HEK293 (cell line): ENCODE data around the gene FHIT.

Experiments
- CTCF ChIA-PET: fragments of 350-600 bp; formaldehyde crosslinking; extraction: SDS; loops from one replicate; lab custom pipeline; 2021; ENCODE audit warnings: antibody characterized with exemption; lab: Yijun Ruan, JAX
- POLR2A ChIA-PET: fragments of 300-600 bp; formaldehyde crosslinking; extraction: SDS; loops from one replicate; lab custom pipeline; 2020; ENCODE audit warnings: antibody characterized with exemption, inconsistent platforms; lab: Yijun Ruan, JAX
- H3K27ac ChIP-seq: fragments of 200-500 bp; sonication (Bioruptor generic); 2 replicates; pipeline ENCODE4 v1.5.1; 2014; ENCODE audit warnings: low read depth, low read length, control low read depth, inconsistent platforms; ENCODE audit errors: extremely low read depth
- H3K36me3 ChIP-seq, 2 experiments: fragments of 200-500 bp in 1 of 2; sonication (Bioruptor generic) in 1 of 2; 1 replicate in 1 of 2; 2 replicates in 1 of 2; pipeline ENCODE4 v1.5.1; 2014 to 2017; ENCODE audit warnings: inconsistent platforms in 2 of 2, low read length in 2 of 2; ENCODE audit not compliant: control insufficient read depth in 2 of 2, insufficient read depth in 1 of 2
- H3K4me1 ChIP-seq: fragments of 200-500 bp; sonication (Bioruptor generic); 2 replicates; pipeline ENCODE4 v1.5.1; 2014; ENCODE audit warnings: mild to moderate bottlenecking, low read length, inconsistent platforms; ENCODE audit not compliant: control insufficient read depth, insufficient read depth
- H3K4me3 ChIP-seq: 2 replicates; pipeline ENCODE4 v1.5.1; 2011; ENCODE audit warnings: low read depth, mild to moderate bottlenecking, control low read depth, low read length, moderate library complexity
- H3K9me3 ChIP-seq: fragments of 200-500 bp; sonication (Bioruptor generic); 2 replicates; pipeline ENCODE4 v1.5.1; 2014; ENCODE audit warnings: low read depth, low read length, inconsistent platforms; ENCODE audit not compliant: control insufficient read depth, insufficient read depth
- OSR2 ChIP-seq: fragments of 450-650 bp; formaldehyde crosslinking; IDR thresholded peaks from 2 replicates; pipeline ENCODE4 v1.5.1; 2016; ENCODE audit warnings: missing biosample characterization, missing genetic modification characterization
- PBX3 ChIP-seq: sonication (generic); formaldehyde crosslinking; IDR thresholded peaks from 2 replicates; pipeline ENCODE4 v1.8.1; 2022; ENCODE audit warnings: mild to moderate bottlenecking, moderate library complexity, missing genetic modification reagents
- RBAK ChIP-seq: fragments of 450-650 bp; formaldehyde crosslinking; IDR thresholded peaks from 2 replicates; pipeline ENCODE4 v1.5.1; 2016; ENCODE audit warnings: missing biosample characterization, missing genetic modification characterization
- SALL2 ChIP-seq: fragments of 450-650 bp; formaldehyde crosslinking; IDR thresholded peaks from 2 replicates; pipeline ENCODE4 v1.5.0; 2017; ENCODE audit warnings: missing biosample characterization, mild to moderate bottlenecking, missing genetic modification characterization, borderline replicate concordance
- SCRT2 ChIP-seq: fragments of 450-650 bp; formaldehyde crosslinking; IDR thresholded peaks from 2 replicates; pipeline ENCODE4 v1.5.1; 2016; ENCODE audit warnings: missing biosample characterization, missing genetic modification characterization
- WT1 ChIP-seq: fragments of 450-650 bp; formaldehyde crosslinking; IDR thresholded peaks from 2 replicates; pipeline ENCODE4 v1.5.1; 2016; ENCODE audit warnings: missing biosample characterization, missing genetic modification characterization
- ZBTB1 ChIP-seq: fragments of 450-650 bp; formaldehyde crosslinking; IDR thresholded peaks from 2 replicates; pipeline ENCODE4 v1.5.1; 2016; ENCODE audit warnings: missing biosample characterization, missing genetic modification characterization
- ZNF501 ChIP-seq: fragments of 450-650 bp; formaldehyde crosslinking; IDR thresholded peaks from 2 replicates; pipeline ENCODE4 v1.5.1; 2016; ENCODE audit warnings: missing biosample characterization, missing genetic modification characterization
- ZNF510 ChIP-seq: fragments of 450-650 bp; formaldehyde crosslinking; IDR thresholded peaks from 2 replicates; pipeline ENCODE4 v1.5.1; 2018; ENCODE audit warnings: mild to moderate bottlenecking, missing genetic modification characterization, missing biosample characterization; ENCODE audit not compliant: insufficient replicate concordance
- ZNF560 ChIP-seq: fragments of 450-650 bp; formaldehyde crosslinking; IDR thresholded peaks from 2 replicates; pipeline ENCODE4 v1.5.1; 2017; ENCODE audit warnings: missing biosample characterization, missing genetic modification characterization, borderline replicate concordance
- ZNF629 ChIP-seq: fragments of 450-650 bp; formaldehyde crosslinking; IDR thresholded peaks from 2 replicates; pipeline ENCODE4 v1.5.1; 2017; ENCODE audit warnings: missing biosample characterization, missing genetic modification characterization
- ZNF704 ChIP-seq: fragments of 450-650 bp; formaldehyde crosslinking; IDR thresholded peaks from 2 replicates; pipeline ENCODE4 v1.5.1; 2016; ENCODE audit warnings: missing biosample characterization, missing genetic modification characterization
- ZNF707 ChIP-seq: fragments of 450-650 bp; formaldehyde crosslinking; IDR thresholded peaks from 2 replicates; pipeline ENCODE4 v1.5.1; 2016; ENCODE audit warnings: missing biosample characterization, missing genetic modification characterization
- ZSCAN16 ChIP-seq: fragments of 450-650 bp; formaldehyde crosslinking; IDR thresholded peaks from 2 replicates; pipeline ENCODE4 v1.5.1; 2016; ENCODE audit warnings: missing biosample characterization, missing genetic modification characterization
- TF ChIP-seq, protein P1 (sequence below): fragments of 450-650 bp; formaldehyde crosslinking; IDR thresholded peaks from 2 replicates; pipeline ENCODE4 v1.5.1; 2017; ENCODE audit warnings: missing biosample characterization, missing genetic modification characterization
- TF ChIP-seq, protein P2 (sequence below): fragments of 450-650 bp; formaldehyde crosslinking; IDR thresholded peaks from 2 replicates; pipeline ENCODE4 v1.5.1; 2016; ENCODE audit warnings: missing biosample characterization, missing genetic modification characterization
- TF ChIP-seq, protein P3 (sequence below): fragments of 450-650 bp; formaldehyde crosslinking; IDR thresholded peaks from 2 replicates; pipeline ENCODE4 v1.5.1; 2016; ENCODE audit warnings: missing biosample characterization, missing genetic modification characterization, borderline replicate concordance
- TF ChIP-seq, protein P4 (sequence below): fragments of 450-650 bp; formaldehyde crosslinking; IDR thresholded peaks from 2 replicates; pipeline ENCODE4 v1.5.1; 2016; ENCODE audit warnings: missing biosample characterization, missing genetic modification characterization, borderline replicate concordance

The FHIT gene

DNA sequence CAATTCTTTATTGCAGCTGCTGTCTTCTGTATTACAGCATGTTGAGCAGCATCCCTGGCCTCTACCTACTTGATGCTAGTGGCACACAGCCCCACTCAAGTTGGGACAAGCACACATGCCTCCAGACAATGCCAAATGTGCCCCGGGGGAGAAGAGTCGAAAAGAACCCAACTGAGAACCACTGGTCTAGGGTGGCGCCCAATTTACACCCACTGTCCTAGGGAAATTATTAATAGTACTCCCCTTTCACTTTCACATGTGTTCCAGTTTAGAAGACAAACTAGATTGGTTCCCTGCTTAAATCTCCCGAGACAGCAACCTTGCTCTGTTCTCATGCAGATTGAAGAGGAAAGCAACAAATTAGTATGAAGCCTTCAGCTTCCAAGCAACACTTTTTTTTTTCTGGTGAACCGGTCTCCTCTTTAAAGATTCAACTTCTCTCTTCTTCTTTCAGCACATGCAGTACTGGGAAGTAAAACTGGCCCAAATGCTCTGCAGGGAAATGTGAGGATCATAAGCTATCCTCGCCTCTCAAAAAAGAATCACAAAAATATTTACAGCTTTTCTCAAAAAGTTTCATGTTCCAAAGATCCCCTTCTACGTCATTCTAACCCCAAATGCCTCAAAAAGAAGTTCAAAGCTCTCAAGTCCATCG is 1377.5 kb downstream of the FHIT start:
- ChIA-PET CTCF (no interaction called here), POLR2A (no interaction called here)
- Histone ChIP-seq H3K9me3 (no peaks in the 10 kb centered on the region), H3K36me3 (no peaks in the 10 kb centered on the region), H3K4me3 (no peak overlapping the region), H3K4me1 (no peaks in the 10 kb centered on the region), H3K27ac (no peak overlapping the region)
- TF ChIP-seq, protein P1, sequence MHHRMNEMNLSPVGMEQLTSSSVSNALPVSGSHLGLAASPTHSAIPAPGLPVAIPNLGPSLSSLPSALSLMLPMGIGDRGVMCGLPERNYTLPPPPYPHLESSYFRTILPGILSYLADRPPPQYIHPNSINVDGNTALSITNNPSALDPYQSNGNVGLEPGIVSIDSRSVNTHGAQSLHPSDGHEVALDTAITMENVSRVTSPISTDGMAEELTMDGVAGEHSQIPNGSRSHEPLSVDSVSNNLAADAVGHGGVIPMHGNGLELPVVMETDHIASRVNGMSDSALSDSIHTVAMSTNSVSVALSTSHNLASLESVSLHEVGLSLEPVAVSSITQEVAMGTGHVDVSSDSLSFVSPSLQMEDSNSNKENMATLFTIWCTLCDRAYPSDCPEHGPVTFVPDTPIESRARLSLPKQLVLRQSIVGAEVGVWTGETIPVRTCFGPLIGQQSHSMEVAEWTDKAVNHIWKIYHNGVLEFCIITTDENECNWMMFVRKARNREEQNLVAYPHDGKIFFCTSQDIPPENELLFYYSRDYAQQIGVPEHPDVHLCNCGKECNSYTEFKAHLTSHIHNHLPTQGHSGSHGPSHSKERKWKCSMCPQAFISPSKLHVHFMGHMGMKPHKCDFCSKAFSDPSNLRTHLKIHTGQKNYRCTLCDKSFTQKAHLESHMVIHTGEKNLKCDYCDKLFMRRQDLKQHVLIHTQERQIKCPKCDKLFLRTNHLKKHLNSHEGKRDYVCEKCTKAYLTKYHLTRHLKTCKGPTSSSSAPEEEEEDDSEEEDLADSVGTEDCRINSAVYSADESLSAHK (tag by site-specific recombination), result no peak
- TF ChIP-seq, protein P2, sequence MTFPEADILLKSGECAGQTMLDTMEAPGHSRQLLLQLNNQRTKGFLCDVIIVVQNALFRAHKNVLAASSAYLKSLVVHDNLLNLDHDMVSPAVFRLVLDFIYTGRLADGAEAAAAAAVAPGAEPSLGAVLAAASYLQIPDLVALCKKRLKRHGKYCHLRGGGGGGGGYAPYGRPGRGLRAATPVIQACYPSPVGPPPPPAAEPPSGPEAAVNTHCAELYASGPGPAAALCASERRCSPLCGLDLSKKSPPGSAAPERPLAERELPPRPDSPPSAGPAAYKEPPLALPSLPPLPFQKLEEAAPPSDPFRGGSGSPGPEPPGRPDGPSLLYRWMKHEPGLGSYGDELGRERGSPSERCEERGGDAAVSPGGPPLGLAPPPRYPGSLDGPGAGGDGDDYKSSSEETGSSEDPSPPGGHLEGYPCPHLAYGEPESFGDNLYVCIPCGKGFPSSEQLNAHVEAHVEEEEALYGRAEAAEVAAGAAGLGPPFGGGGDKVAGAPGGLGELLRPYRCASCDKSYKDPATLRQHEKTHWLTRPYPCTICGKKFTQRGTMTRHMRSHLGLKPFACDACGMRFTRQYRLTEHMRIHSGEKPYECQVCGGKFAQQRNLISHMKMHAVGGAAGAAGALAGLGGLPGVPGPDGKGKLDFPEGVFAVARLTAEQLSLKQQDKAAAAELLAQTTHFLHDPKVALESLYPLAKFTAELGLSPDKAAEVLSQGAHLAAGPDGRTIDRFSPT (tag by site-specific recombination), result no peak
- TF ChIP-seq SCRT2 (tag by site-specific recombination) (no peak), RBAK (no peak), ZSCAN16 (no peak), PBX3 (CRISPR knock-in tag) (no peak), ZNF704 (no peak), ZNF629 (tag by site-specific recombination) (no peak), ZNF501 (tag by site-specific recombination) (no peak), SALL2 (tag by site-specific recombination) (no peak), ZBTB1 (no peak), ZNF707 (tag by site-specific recombination) (no peak), ZNF560 (tag by site-specific recombination) (no peak), OSR2 (tag by site-specific recombination) (no peak), WT1 (no peak), ZNF510 (tag by site-specific recombination) (no peak)
- TF ChIP-seq, protein P3, sequence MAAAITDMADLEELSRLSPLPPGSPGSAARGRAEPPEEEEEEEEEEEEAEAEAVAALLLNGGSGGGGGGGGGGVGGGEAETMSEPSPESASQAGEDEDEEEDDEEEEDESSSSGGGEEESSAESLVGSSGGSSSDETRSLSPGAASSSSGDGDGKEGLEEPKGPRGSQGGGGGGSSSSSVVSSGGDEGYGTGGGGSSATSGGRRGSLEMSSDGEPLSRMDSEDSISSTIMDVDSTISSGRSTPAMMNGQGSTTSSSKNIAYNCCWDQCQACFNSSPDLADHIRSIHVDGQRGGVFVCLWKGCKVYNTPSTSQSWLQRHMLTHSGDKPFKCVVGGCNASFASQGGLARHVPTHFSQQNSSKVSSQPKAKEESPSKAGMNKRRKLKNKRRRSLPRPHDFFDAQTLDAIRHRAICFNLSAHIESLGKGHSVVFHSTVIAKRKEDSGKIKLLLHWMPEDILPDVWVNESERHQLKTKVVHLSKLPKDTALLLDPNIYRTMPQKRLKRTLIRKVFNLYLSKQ (tag by site-specific recombination), result no peak
- TF ChIP-seq, protein P4, sequence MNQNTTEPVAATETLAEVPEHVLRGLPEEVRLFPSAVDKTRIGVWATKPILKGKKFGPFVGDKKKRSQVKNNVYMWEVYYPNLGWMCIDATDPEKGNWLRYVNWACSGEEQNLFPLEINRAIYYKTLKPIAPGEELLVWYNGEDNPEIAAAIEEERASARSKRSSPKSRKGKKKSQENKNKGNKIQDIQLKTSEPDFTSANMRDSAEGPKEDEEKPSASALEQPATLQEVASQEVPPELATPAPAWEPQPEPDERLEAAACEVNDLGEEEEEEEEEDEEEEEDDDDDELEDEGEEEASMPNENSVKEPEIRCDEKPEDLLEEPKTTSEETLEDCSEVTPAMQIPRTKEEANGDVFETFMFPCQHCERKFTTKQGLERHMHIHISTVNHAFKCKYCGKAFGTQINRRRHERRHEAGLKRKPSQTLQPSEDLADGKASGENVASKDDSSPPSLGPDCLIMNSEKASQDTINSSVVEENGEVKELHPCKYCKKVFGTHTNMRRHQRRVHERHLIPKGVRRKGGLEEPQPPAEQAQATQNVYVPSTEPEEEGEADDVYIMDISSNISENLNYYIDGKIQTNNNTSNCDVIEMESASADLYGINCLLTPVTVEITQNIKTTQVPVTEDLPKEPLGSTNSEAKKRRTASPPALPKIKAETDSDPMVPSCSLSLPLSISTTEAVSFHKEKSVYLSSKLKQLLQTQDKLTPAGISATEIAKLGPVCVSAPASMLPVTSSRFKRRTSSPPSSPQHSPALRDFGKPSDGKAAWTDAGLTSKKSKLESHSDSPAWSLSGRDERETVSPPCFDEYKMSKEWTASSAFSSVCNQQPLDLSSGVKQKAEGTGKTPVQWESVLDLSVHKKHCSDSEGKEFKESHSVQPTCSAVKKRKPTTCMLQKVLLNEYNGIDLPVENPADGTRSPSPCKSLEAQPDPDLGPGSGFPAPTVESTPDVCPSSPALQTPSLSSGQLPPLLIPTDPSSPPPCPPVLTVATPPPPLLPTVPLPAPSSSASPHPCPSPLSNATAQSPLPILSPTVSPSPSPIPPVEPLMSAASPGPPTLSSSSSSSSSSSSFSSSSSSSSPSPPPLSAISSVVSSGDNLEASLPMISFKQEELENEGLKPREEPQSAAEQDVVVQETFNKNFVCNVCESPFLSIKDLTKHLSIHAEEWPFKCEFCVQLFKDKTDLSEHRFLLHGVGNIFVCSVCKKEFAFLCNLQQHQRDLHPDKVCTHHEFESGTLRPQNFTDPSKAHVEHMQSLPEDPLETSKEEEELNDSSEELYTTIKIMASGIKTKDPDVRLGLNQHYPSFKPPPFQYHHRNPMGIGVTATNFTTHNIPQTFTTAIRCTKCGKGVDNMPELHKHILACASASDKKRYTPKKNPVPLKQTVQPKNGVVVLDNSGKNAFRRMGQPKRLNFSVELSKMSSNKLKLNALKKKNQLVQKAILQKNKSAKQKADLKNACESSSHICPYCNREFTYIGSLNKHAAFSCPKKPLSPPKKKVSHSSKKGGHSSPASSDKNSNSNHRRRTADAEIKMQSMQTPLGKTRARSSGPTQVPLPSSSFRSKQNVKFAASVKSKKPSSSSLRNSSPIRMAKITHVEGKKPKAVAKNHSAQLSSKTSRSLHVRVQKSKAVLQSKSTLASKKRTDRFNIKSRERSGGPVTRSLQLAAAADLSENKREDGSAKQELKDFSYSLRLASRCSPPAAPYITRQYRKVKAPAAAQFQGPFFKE (tag by site-specific recombination), result no peak
